K562 (cell line): ENCODE measurements around the gene CNOT1. TPM values are rescaled to one million over a fixed set of nuclear protein-coding genes. Genes with fewer than 3 reads are reported as not detected.

Experiments used
- ATAC-seq: fragments of 200-7000 bp; cut with Tn5 transposase; 3 replicates; pipeline ENCODE4 v1.9.1; 2020; ENCODE audit warnings: moderate library complexity
- BruUV-seq: library from RNA; stranded (reverse); fragments of 400-500 nt; replicated peaks from 2 replicates; lab custom pipeline; 2021; lab: Mats Ljungman, UMichigan
- CTCF ChIA-PET: fragments of 300-600 bp; formaldehyde crosslinking; extraction: SDS; loops from one replicate; lab custom pipeline; 2021; ENCODE audit warnings: low intra/inter-chr PET ratio; lab: Yijun Ruan, JAX
- POLR2A ChIA-PET: fragments of 300-600, 350-650 bp; sonication (Branson Sonifier 250); formaldehyde crosslinking; extraction: SDS; loops from one replicate; lab custom pipeline; 2021; ENCODE audit warnings: antibody characterized with exemption, inconsistent platforms; lab: Yijun Ruan, JAX
- DNase-seq, 4 experiments: peaks; one replicate each; pipeline versions ENCODE4 v3.0.0 to v3.0.0-alpha.2; 2011 to 2018; ENCODE audit warnings: low spot score in 3 of 4, mixed read lengths in 3 of 4; ENCODE audit errors: extremely low read depth in 1 of 4
- FAIRE-seq: peaks from 2 replicates; lab custom pipeline; 2011; peaks lifted over from hg19 to GRCh38; lab: Jason Lieb, UNC
- H2AFZ ChIP-seq: 2 replicates; pipeline ENCODE4 v1.6.0; 2011; ENCODE audit warnings: low read depth, low read length, control low read depth, inconsistent platforms
- H3K27ac ChIP-seq: fragments of 200-600 bp; 3 replicates; pipeline ENCODE4 v1.8.0; 2011; ENCODE audit warnings: low read depth, mild to moderate bottlenecking, control low read depth, inconsistent platforms, low read length, moderate library complexity, mixed read lengths; ENCODE audit errors: extremely low read depth
- H3K27me3 ChIP-seq, 2 experiments: fragments of 300-600 bp in 1 of 2; 2 replicates in 1 of 2; 3 replicates in 1 of 2; pipeline versions ENCODE4 v1.6.0 to v1.8.0; 2011; ENCODE audit warnings: inconsistent platforms in 2 of 2, low read length in 2 of 2, mild to moderate bottlenecking in 1 of 2, mixed read lengths in 1 of 2, moderate library complexity in 1 of 2; ENCODE audit not compliant: control insufficient read depth in 2 of 2, insufficient read depth in 2 of 2
- H3K36me3 ChIP-seq: fragments of 300-600 bp; 3 replicates; pipeline ENCODE4 v1.8.0; 2011; ENCODE audit warnings: mild to moderate bottlenecking, low read length, inconsistent platforms; ENCODE audit not compliant: control insufficient read depth, insufficient read depth
- H3K4me1 ChIP-seq, 2 experiments: fragments of 200-600 bp in 1 of 2; replicated peaks in 1 of 2; 2 replicates in 1 of 2; 3 replicates in 1 of 2; pipeline versions ENCODE4 v1.5.1 to v1.8.0; 2011; ENCODE audit warnings: inconsistent platforms in 2 of 2, low read length in 2 of 2, mild to moderate bottlenecking in 1 of 2, mixed read lengths in 1 of 2, moderate library complexity in 1 of 2; ENCODE audit not compliant: control insufficient read depth in 2 of 2, insufficient read depth in 2 of 2
- H3K4me2 ChIP-seq: 2 replicates; pipeline ENCODE4 v1.6.1; 2011; ENCODE audit warnings: low read length, control low read depth, inconsistent platforms, mixed read lengths; ENCODE audit not compliant: insufficient read depth
- H3K4me3 ChIP-seq: fragments of 200-600 bp; sonication (generic), shearing (Covaris generic); 2 replicates; pipeline ENCODE4 v1.5.1; 2016; ENCODE audit warnings: control low read depth, inconsistent platforms
- H3K79me2 ChIP-seq: fragments of 200-600 bp; 3 replicates; pipeline ENCODE4 v1.8.0; 2011; ENCODE audit warnings: low read length, inconsistent platforms; ENCODE audit not compliant: control insufficient read depth, insufficient read depth
- H3K9ac ChIP-seq, 2 experiments: 2 replicates each; pipeline versions ENCODE4 v1.6.0 to v1.6.1; 2011; ENCODE audit warnings: low read depth in 2 of 2, low read length in 2 of 2, control low read depth in 1 of 2, inconsistent platforms in 1 of 2, mild to moderate bottlenecking in 1 of 2, mixed read lengths in 1 of 2; ENCODE audit not compliant: insufficient read depth in 1 of 2
- H3K9me1 ChIP-seq: one replicate; pipeline ENCODE4 v1.6.0; 2011; ENCODE audit warnings: inconsistent platforms, mild to moderate bottlenecking, low read length, moderate library complexity; ENCODE audit not compliant: control insufficient read depth, insufficient read depth
- H3K9me3 ChIP-seq: replicated peaks from 2 replicates; pipeline ENCODE4 v1.5.1; 2011; ENCODE audit warnings: low read depth, low read length, inconsistent platforms; ENCODE audit not compliant: control insufficient read depth, insufficient read depth
- H4K20me1 ChIP-seq: replicated peaks from 2 replicates; pipeline ENCODE4 v1.6.1; 2011; ENCODE audit warnings: low read length, inconsistent platforms, mixed read lengths; ENCODE audit not compliant: control insufficient read depth, insufficient read depth
- DPF2 ChIP-seq: fragments of 450-650 bp; IDR thresholded peaks from 2 replicates; pipeline ENCODE4 v1.6.1; 2016
- HINFP ChIP-seq: fragments of 450-650 bp; conservative IDR thresholded peaks from 2 replicates; pipeline ENCODE4 v1.6.1; 2016; ENCODE audit warnings: missing genetic modification characterization, low read depth, mild to moderate bottlenecking, control low read depth, missing compliant biosample characterization
- SMARCE1 ChIP-seq: fragments of 450-650 bp; IDR thresholded peaks from 2 replicates; pipeline ENCODE4 v1.7.1; 2016; ENCODE audit warnings: mild to moderate bottlenecking
- THRAP3 ChIP-seq: fragments of 450-650 bp; IDR thresholded peaks from 2 replicates; pipeline ENCODE4 v1.6.1; 2016; ENCODE audit warnings: mild to moderate bottlenecking, inconsistent platforms, borderline replicate concordance
- THRB ChIP-seq: fragments of 450-650 bp; formaldehyde crosslinking; conservative IDR thresholded peaks from 2 replicates; pipeline ENCODE4 v1.4.0; 2022; ENCODE audit warnings: mild to moderate bottlenecking, missing genetic modification characterization
- ZNF311 ChIP-seq: fragments of 250-450 bp; sonication (Bioruptor Pico); IDR thresholded peaks from 2 replicates; pipeline ENCODE4 v1.4.0; 2020; ENCODE audit warnings: mild to moderate bottlenecking, moderate library complexity
- ZNF318 ChIP-seq, 2 experiments: fragments of 450-650 bp; IDR thresholded peaks; 2 replicates each; pipeline ENCODE4 v1.6.1; 2016; ENCODE audit warnings: mild to moderate bottlenecking in 2 of 2, borderline replicate concordance in 1 of 2, low read depth in 1 of 2, moderate library complexity in 1 of 2
- ZNF695 ChIP-seq: fragments of 450-650 bp; formaldehyde crosslinking; IDR thresholded peaks from 2 replicates; pipeline ENCODE4 v1.4.0; 2020; ENCODE audit warnings: mild to moderate bottlenecking, moderate library complexity
- WGBS: fragments of 100-300 bp; shearing (Covaris generic); methylation state at CpG from one replicate; pipeline ENCODE4 v1.1.6; 2016; ENCODE audit warnings: low coverage, mixed read lengths; ENCODE audit not compliant: insufficient coverage; ENCODE audit errors: missing lambda C conversion rate; 5-methylcytosine and 5-hydroxymethylcytosine counted together
- in situ Hi-C: fragments of 300-500 bp; cut with MboI; formaldehyde crosslinking; loops from 4 replicates; pipeline ENCODE4 v1.15.0; 2018; ENCODE audit warnings: inconsistent platforms, mixed read lengths
- intact Hi-C: fragments of 100-400 bp; cut with micrococcal nuclease; formaldehyde crosslinking; loops from 2 replicates; pipeline ENCODE4 v1.14.2; 2022
- polyA plus RNA-seq, 8 experiments: library from polyadenylated mRNA; depleted of rRNA in 4 of 8; stranded (reverse) in 5 of 8; unstranded in 3 of 8; fragments of >200 nt; fragmentation: Nextera tagmentation in 2 of 8; fragmentation: Illumina TruSeq in 1 of 8; extraction: Ambion mirVana in 2 of 8; extraction: Trizol in 1 of 8; gene quantifications; 2 replicates each; pipeline versions ENCODE4 v1.2.1 to v1.2.3, GENCODE V29; 2011 to 2014; ENCODE audit warnings: inconsistent platforms in 1 of 8, missing spikeins in 1 of 8
- total RNA-seq, 7 experiments: library from RNA; depleted of rRNA in 6 of 7; stranded (reverse); fragments of >200 nt in 6 of 7; fragmentation: Illumina TruSeq in 2 of 7; extraction: Trizol in 2 of 7; gene quantifications; 2 replicates each; pipeline versions ENCODE4 v1.2.1 to v1.2.3, GENCODE V29; 2011 to 2021; ENCODE audit warnings: low replicate concordance in 1 of 7

Gene CNOT1
- total and polyA plus RNA-seq, 9 of the 15 experiments (the other 6 are each of a cell fraction or from before 2014, with no cell fraction given) = 110 to 270 (median 220) TPM

GRCh38 chr16:58542291-58542690, 87.3 kb downstream of the CNOT1 start:
- WGBS = 94% methylated on average over 1 of the region's 1 CpG
- intact Hi-C loops = loop anchor here (5.0 kb wide), 1 partner anchor 35 kb away; no protein-coding TSS in a partner anchor
- ChIA-PET POLR2A (interaction anchor here (2.0 kb wide), 1 partner anchor 22 kb away, joined by 7 read pairs; no protein-coding TSS in a partner anchor), CTCF (no interaction called here)
- TF ChIP-seq ZNF695 (CRISPR knock-in tag) = no peak
- no peak for TF ChIP-seq ZNF318 (IDR thresholded peaks at IDR 0.05; ENCODE audit: borderline replicate concordance in 1 of 2, low read depth in 1 of 2)
- no peak for TF ChIP-seq SMARCE1
- no peak for TF ChIP-seq THRB (CRISPR knock-in tag)
- TF ChIP-seq ZNF311 (CRISPR knock-in tag) = no peak
- no peak for TF ChIP-seq DPF2
- no peak for TF ChIP-seq THRAP3
- no peak for TF ChIP-seq HINFP (tag)
- H3K36me3 ChIP-seq = peaks cover 99% of the 10 kb centered on the region
- H3K4me2 ChIP-seq = no peak overlapping the region
- H3K9me1 ChIP-seq = no peaks in the 10 kb centered on the region
- no peak for DNase-seq
- no peak overlapping the region for H3K9ac ChIP-seq
- H2AFZ ChIP-seq = no peak overlapping the region
- H3K4me3 ChIP-seq = no peak overlapping the region
- no peaks in the 10 kb centered on the region for H3K4me1 ChIP-seq
- H3K27me3 ChIP-seq = no peaks in the 10 kb centered on the region
- no peak for ATAC-seq
- 0 out of 2 replicates have a peak, but pooled peaks cover 3% of the 10 kb centered on the region for H4K20me1 ChIP-seq
- H3K9me3 ChIP-seq = no peaks in the 10 kb centered on the region
- BruUV-seq = no TSS peak
- FAIRE-seq = no peak
- no peak overlapping the region for H3K27ac ChIP-seq
- H3K79me2 ChIP-seq = 0 out of 3 replicates have a peak, but pooled peaks cover 2% of the 10 kb centered on the region
- in situ Hi-C loops = no loop called here
